Measurements from ENCODE around the gene PML. TPM values are rescaled to one million over a fixed set of nuclear protein-coding genes. Genes with fewer than 3 reads are reported as not detected.

PML gene
- total RNA-seq, 4 donors from 2014 or later, result 55.9 to 141 (median 76.5) TPM

DNA sequence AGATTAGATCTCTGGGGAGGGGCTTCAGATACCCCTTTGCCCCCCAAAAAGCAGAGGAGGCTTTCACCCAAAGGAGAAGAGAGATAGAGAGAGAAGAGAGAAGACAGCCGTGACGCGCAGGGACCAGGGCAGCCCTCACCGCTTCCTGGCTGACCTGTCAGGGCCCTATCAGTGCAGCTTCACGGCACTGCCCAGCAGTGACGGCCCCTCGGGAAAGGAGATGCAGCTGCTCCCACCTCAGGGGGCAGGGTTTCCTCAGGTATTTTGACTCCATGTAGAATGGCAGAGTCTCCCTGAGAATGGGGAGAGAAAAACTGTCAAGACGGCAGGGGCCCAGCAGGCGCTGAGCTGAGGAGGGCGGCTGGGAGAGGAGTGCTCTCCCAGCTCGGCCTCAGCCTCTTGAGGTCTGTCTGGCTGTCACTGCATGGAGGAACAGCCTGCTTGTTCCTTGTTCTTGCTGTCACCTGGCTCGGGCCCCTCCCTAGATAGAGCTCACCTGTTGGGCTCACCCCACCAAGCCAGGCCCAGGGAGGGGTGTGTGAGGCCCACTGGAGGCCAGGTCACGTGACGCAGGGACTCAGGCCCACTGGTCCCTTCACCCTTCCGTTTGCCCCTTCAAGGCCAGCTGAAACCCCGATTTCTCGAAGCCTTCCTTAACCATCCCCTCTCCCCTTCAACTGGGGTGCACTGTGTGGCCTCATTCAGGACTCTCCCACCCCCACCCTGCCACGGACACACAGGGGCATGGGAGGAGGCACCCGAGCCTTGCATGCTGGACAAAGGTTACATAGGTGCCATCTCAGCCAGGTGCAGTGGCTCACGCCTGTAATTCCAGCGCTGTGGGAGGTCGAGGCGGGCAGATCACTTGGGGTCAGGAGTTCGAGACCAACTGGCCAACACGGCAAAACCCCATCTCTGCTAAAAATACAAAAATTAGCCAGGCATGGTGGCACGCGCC, 40.0 kb upstream of the PML start:
- no peak overlapping the region for H3K27ac ChIP-seq
- H3K4me1 ChIP-seq, result peaks cover 12 to 27% of the 10 kb centered on the region in 2 donors
- WGBS, 2 donors, result 85 to 86% methylated on average over 23 to 27 of the region's 27 CpGs
- intact Hi-C loops (cut with DNase I), result no loop called here
- no peaks in the 10 kb centered on the region for H3K36me3 ChIP-seq
- no peak for TF ChIP-seq POLR2A (IDR thresholded peaks at IDR 0.05)
- H3K4me3 ChIP-seq (replicated peaks in 1 of 3), result no peak overlapping the region
- no peak for DNase-seq
- no peaks in the 10 kb centered on the region for H3K9me3 ChIP-seq
- no peaks in the 10 kb centered on the region for H3K27me3 ChIP-seq

DNA sequence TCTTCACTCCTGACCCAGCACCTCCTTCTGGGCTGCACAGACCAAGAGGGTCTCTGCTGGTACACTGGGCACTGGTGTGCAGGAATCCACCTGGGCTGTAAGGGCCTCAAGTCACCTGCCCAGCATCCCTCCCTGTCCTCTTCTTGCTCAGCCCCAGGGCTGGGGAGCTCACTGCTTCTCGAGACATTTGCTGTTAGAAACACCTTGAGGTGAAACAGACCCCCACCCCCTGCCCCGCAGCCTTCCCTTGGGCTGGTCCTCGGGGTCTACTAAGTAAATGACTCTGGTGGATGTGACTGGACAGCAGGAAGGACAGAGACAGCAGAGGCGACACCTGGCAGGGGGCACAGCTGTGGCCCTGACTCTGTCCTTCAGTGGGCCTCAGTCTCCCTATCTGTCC, 39.2 kb upstream of the PML start:
- 94 to 95% methylated on average over 3 to 4 of the region's 4 CpGs for WGBS, 2 donors

DNA sequence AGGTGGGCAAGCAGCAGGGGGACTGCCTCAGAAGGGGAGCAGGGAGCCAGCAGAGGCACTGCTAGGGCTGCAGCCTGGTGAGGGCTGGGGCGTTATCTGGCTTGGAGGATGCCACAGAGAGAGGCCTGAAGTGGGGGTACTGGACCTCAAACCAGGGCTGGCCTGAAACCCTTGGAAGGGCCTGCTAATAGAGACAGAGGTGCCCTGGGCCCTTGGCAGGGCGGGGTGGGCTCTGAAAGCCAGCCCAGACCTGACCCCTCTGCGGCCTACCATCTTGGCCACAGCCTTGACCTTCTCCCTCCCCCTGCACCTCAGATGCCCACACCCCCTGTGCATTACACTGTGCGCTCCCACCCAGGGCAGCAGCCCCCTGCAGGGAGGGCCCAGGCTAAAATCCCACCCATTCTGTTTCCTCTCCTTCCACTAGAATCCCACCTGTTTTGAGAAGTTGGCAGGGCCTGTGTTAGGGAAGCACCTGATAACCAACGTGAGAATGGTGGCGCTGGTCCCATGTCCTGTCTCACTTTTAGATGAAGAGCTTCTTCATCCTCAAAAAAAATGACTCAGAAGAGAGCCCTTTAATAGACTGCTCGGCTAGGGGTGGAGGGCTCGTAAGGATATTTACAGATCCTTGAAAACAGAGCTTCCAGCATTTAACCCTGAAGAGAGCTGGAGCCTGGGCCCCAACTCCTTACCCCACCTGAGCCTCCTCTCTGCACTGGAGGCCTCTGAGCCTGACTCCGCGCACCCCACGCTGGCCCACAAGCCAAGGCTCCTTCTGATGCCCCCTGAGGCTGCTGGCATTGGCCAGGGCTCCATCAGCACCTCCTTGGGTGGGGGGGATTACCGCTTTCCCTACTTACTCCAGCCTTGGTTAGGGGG, 38.4 kb upstream of the PML start:
- Histone ChIP-seq H3K4me1 (peaks cover 12 to 22% of the 10 kb centered on the region in 2 donors), H3K27me3 (no peaks in the 10 kb centered on the region), H3K27ac (no peak overlapping the region), H3K4me3 (replicated peaks in 1 of 3) (no peak overlapping the region), H3K36me3 (no peaks in the 10 kb centered on the region), H3K9me3 (no peaks in the 10 kb centered on the region)
- no peak for TF ChIP-seq POLR2A (IDR thresholded peaks at IDR 0.05)
- TF ChIP-seq, protein P1, sequence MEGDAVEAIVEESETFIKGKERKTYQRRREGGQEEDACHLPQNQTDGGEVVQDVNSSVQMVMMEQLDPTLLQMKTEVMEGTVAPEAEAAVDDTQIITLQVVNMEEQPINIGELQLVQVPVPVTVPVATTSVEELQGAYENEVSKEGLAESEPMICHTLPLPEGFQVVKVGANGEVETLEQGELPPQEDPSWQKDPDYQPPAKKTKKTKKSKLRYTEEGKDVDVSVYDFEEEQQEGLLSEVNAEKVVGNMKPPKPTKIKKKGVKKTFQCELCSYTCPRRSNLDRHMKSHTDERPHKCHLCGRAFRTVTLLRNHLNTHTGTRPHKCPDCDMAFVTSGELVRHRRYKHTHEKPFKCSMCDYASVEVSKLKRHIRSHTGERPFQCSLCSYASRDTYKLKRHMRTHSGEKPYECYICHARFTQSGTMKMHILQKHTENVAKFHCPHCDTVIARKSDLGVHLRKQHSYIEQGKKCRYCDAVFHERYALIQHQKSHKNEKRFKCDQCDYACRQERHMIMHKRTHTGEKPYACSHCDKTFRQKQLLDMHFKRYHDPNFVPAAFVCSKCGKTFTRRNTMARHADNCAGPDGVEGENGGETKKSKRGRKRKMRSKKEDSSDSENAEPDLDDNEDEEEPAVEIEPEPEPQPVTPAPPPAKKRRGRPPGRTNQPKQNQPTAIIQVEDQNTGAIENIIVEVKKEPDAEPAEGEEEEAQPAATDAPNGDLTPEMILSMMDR (IDR thresholded peaks at IDR 0.05), result no peak
- intact Hi-C loops (cut with DNase I), result no loop called here
- DNase-seq, result no peak
- 81 to 88% methylated on average over 11 to 12 of the region's 12 CpGs for WGBS, 2 donors

More for the DNA sequence above, 39.2 kb upstream of the PML start:
- DNase-seq, result no peak
- Histone ChIP-seq H3K27ac (no peak overlapping the region), H3K4me3 (replicated peaks in 1 of 3) (no peak overlapping the region), H3K27me3 (no peaks in the 10 kb centered on the region), H3K4me1 (peaks cover 12 to 27% of the 10 kb centered on the region in 2 donors), H3K36me3 (no peaks in the 10 kb centered on the region), H3K9me3 (no peaks in the 10 kb centered on the region)
- TF ChIP-seq, protein P1 (IDR thresholded peaks at IDR 0.05), result no peak
- TF ChIP-seq POLR2A (IDR thresholded peaks at IDR 0.05), result no peak
- intact Hi-C loops (cut with DNase I), result no loop called here

DNA sequence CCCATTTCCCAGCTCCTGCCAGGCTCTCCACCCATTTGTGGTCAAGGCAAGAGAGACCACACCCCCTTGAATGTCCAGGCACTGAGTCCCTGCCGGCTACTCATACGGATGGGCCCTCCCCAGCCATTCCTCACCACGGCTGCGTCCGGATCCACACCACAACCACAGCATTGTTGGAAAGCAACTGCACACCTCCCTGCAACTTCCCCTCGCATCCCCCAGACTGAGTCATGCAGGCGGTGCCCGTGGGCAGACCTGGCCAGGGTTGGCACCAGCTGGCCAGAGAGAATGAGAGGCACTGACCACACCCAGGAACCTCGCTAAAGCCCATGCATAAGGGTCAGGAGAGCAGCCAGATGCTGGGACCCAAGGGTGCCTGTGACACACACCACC, 37.8 kb upstream of the PML start:
- intact Hi-C loops (cut with DNase I), result no loop called here
- TF ChIP-seq, protein P1 (IDR thresholded peaks at IDR 0.05), result no peak
- TF ChIP-seq POLR2A (IDR thresholded peaks at IDR 0.05), result no peak
- DNase-seq, result no peak
- Histone ChIP-seq H3K27ac (no peak overlapping the region), H3K27me3 (no peaks in the 10 kb centered on the region), H3K4me3 (replicated peaks in 1 of 3) (no peak overlapping the region), H3K36me3 (no peaks in the 10 kb centered on the region), H3K4me1 (peaks cover 7 to 16% of the 10 kb centered on the region in 2 donors), H3K9me3 (no peaks in the 10 kb centered on the region)
- 47 to 65% methylated on average over 7 to 9 of the region's 9 CpGs for WGBS, 2 donors

DNA sequence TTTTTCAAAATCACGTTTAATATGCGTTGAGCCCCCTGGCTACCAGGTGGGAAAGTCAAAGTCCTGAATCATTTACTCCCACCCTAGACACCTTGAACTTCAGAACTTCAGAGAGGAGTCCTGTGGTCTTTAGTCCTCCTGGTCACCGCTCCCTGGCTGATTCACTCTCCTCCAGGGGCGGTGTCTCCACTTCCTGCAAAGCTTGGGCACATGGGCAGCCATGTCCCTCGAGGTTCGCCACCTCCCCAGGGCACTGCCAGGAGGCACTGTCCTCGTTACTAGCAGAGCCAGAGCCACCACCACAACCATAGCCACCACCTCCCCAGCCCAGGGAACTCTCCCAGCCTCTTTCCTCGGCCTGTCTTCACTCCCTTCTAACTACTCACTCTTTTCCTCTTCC, 37.2 kb upstream of the PML start:
- 86 to 89% methylated on average over 8 of the region's 8 CpGs for WGBS, 2 donors
- no peak for DNase-seq
- no peaks in the 10 kb centered on the region for H3K9me3 ChIP-seq
- no peak overlapping the region for H3K27ac ChIP-seq
- peaks cover 1 to 10% of the 10 kb centered on the region in 2 donors for H3K4me1 ChIP-seq
- intact Hi-C loops (cut with DNase I), result no loop called here
- TF ChIP-seq, protein P1 (IDR thresholded peaks at IDR 0.05), result no peak
- no peak for TF ChIP-seq POLR2A (IDR thresholded peaks at IDR 0.05)
- H3K36me3 ChIP-seq, result no peaks in the 10 kb centered on the region
- no peaks in the 10 kb centered on the region for H3K27me3 ChIP-seq
- H3K4me3 ChIP-seq (replicated peaks in 1 of 3), result no peak overlapping the region
